PC-3 (cell line): ENCODE results near the gene TSPAN9. TPM values are rescaled to one million over a fixed set of nuclear protein-coding genes. Genes with fewer than 3 reads are reported as not detected.

Source experiments
- ATAC-seq: fragments of 200-7000 bp; cut with Tn5 transposase; 2 replicates; pipeline ENCODE4 v1.9.1; 2020; ENCODE audit warnings: mild to moderate bottlenecking, moderate library complexity
- Bru-seq: library from RNA; stranded (reverse); fragments of 400-500 nt; gene quantifications from one replicate; lab custom pipeline; 2021; lab: Mats Ljungman, UMichigan
- BruChase-seq, 2 experiments: library from RNA; stranded (reverse); fragments of 400-500 nt; gene quantifications; one replicate each; lab custom pipeline; 2021; lab: Mats Ljungman, UMichigan
- BruUV-seq: library from RNA; stranded (reverse); fragments of 400-500 nt; replicated peaks from 2 replicates; lab custom pipeline; 2021; lab: Mats Ljungman, UMichigan
- CTCF ChIA-PET: fragments of 300-600 bp; sonication (Branson Sonifier 250); formaldehyde crosslinking; loops from one replicate; lab custom pipeline; 2022; ENCODE audit warnings: antibody characterized with exemption; lab: Charles Lee
- POLR2A ChIA-PET: fragments of 300-600 bp; sonication (Branson Sonifier 250); formaldehyde crosslinking; loops from one replicate; lab custom pipeline; 2022; ENCODE audit warnings: antibody characterized with exemption; ENCODE audit not compliant: unreplicated experiment; lab: Charles Lee
- DNase-seq: peaks from one replicate; pipeline ENCODE4 v3.0.0-alpha.2; 2015
- H2AFZ ChIP-seq: fragments of 300-600 bp; sonication (generic); 2 replicates; pipeline ENCODE4 v1.6.0; 2016; ENCODE audit warnings: antibody characterized with exemption, low read length
- H3F3A ChIP-seq: fragments of 300-600 bp; sonication (generic); one replicate; pipeline ENCODE4 v1.6.0; 2017; ENCODE audit warnings: antibody characterized with exemption, low read length, control low read depth, mild to moderate bottlenecking; ENCODE audit not compliant: unreplicated experiment
- H3K27ac ChIP-seq: fragments of 300-600 bp; sonication (generic); 2 replicates; pipeline ENCODE4 v1.5.1; 2016; ENCODE audit warnings: mild to moderate bottlenecking, low read length
- H3K27me3 ChIP-seq: fragments of 300-600 bp; sonication (generic); 2 replicates; pipeline ENCODE4 v1.6.1; 2016; ENCODE audit warnings: low read length, mixed read lengths
- H3K36me3 ChIP-seq: fragments of 300-600 bp; sonication (generic); 2 replicates; pipeline ENCODE4 v1.6.1; 2016; ENCODE audit warnings: low read depth, mixed run types, low read length, mixed read lengths
- H3K4me1 ChIP-seq: fragments of 300-600 bp; sonication (generic); 2 replicates; pipeline ENCODE4 v1.5.1; 2016; ENCODE audit warnings: low read length; ENCODE audit not compliant: insufficient read depth
- H3K4me2 ChIP-seq: fragments of 300-600 bp; sonication (generic); 2 replicates; pipeline ENCODE4 v1.6.0; 2016; ENCODE audit warnings: low read length
- H3K4me3 ChIP-seq: fragments of 300-600 bp; sonication (generic); 2 replicates; pipeline ENCODE4 v1.5.1; 2016; ENCODE audit warnings: mild to moderate bottlenecking, low read length, mixed read lengths
- H3K79me2 ChIP-seq: fragments of 300-600 bp; sonication (generic); 2 replicates; pipeline ENCODE4 v1.6.1; 2017; ENCODE audit warnings: low read length, mixed read lengths
- H3K9ac ChIP-seq: fragments of 300-600 bp; sonication (generic); 2 replicates; pipeline ENCODE4 v1.6.0; 2016; ENCODE audit warnings: mild to moderate bottlenecking, low read length
- H3K9me2 ChIP-seq: fragments of 300-600 bp; sonication (generic); replicated peaks from 2 replicates; pipeline ENCODE4 v1.6.1; 2016; ENCODE audit warnings: mixed run types, low read length, mixed read lengths
- H3K9me3 ChIP-seq: fragments of 300-600 bp; sonication (generic); 2 replicates; pipeline ENCODE4 v1.6.1; 2016; ENCODE audit warnings: low read length, mixed read lengths
- H4K20me1 ChIP-seq: fragments of 300-600 bp; sonication (generic); 2 replicates; pipeline ENCODE4 v1.6.1; 2016; ENCODE audit warnings: low read length, mixed read lengths
- EZH2 ChIP-seq: fragments of 300-600 bp; sonication (generic); IDR thresholded peaks from one replicate; pipeline ENCODE4 v1.6.1; 2017; ENCODE audit warnings: antibody characterized with exemption, mild to moderate bottlenecking, low read length; ENCODE audit not compliant: unreplicated experiment
- EZH2phosphoT487 ChIP-seq: fragments of 300-600 bp; sonication (generic); IDR thresholded peaks from 2 replicates; pipeline ENCODE4 v1.6.1; 2018; ENCODE audit warnings: mild to moderate bottlenecking, antibody characterized with exemption, low read length, borderline replicate concordance
- intact Hi-C: fragments of 100-400 bp; cut with micrococcal nuclease; formaldehyde crosslinking; loops from 2 replicates; pipeline ENCODE4 v1.9.0; 2023
- long read RNA-seq: library from polyadenylated mRNA; unstranded; transcript quantifications from one replicate; pipeline ENCODE4 v2.0.0, GENCODE V29; 2021; ENCODE audit not compliant: unreplicated experiment
- total RNA-seq: library from RNA; depleted of rRNA; stranded (reverse); fragments of >200 nt; gene quantifications from 2 replicates; pipeline ENCODE4 v1.2.3, GENCODE V29; 2014; rRNA removed
- TF ChIP-seq, protein P1 (sequence below): fragments of 300-600 bp; sonication (generic); conservative IDR thresholded peaks from 2 replicates; pipeline ENCODE4 v1.5.1; 2017; ENCODE audit warnings: antibody characterized with exemption, low read depth, mild to moderate bottlenecking, low read length

The TSPAN9 gene, protein sequence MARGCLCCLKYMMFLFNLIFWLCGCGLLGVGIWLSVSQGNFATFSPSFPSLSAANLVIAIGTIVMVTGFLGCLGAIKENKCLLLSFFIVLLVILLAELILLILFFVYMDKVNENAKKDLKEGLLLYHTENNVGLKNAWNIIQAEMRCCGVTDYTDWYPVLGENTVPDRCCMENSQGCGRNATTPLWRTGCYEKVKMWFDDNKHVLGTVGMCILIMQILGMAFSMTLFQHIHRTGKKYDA
- total RNA-seq: 5.1 and 6.2 TPM in 2 replicates
- Bru-seq, nascent RNA: percentile 41 among the genes with signal in this experiment
- BruChase-seq, experiment 1, labeled RNA remaining after a 6-hour chase: percentile 39 among the genes with signal in this experiment
- BruChase-seq, experiment 2, labeled RNA remaining after a 2-hour chase: percentile 43 among the genes with signal in this experiment
- long read RNA-seq, full-length matches to known transcripts: 3 of 8 reads
- long read RNA-seq, partial matches to known transcripts: 0 of 8 reads
- long read RNA-seq, other reads (novel, unspliced or antisense): 5 of 8 reads

DNA sequence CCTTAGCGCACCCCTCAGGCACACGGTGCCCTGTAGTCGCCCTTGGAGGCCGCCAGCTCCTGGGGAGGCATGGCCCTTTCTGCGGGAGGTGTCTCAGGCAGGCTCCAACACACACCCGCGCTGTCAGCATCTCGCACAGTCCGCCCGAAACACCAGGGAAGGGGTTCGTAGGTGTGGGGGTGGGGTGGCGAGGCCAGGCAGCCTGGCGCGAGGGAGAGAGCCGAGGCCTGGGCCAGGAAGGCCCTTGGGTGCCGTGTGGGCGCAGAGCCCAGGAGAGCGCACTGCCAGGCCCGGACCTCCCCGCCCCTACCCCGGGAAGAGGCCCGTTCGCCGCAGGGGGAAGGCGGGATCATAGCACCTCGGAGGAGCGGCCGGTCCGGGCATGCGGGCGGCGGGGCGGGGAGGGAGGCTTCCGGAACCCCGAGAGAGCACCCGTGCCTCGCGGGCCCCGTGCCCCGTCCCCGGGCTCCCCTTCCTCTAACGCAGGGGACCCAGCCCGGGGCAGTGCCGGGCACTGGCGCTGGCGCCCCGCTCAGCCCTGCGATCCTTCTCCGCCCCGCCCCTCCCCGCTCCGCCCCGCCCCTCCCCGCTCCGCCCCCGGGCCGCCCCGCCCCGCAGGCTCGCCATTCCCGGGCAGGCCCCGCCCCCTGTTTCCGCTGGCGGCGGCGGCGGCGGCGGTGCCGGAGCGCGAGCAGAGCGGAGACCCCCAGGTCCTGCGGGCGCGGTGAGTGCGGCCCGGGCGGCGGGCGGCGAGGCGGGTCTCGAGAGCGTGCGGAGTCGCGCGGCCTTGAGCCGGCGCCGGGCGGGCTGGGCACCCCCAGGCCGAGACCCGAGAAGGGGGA, at the start of gene TSPAN9:
Gene TSPAN9, plus strand, starts transcription at position 650 of the 842 bp plus-strand sequence. CDS start 123,815 bp downstream, outside the sequence.
- Histone ChIP-seq H3K27ac (no peak within 1 kb of the TSS), H3K36me3 (no peaks in the 10 kb centered on the region), H3K9me3 (no peaks in the 10 kb centered on the region), H4K20me1 (no peaks in the 10 kb centered on the region), H3F3A (no peaks in the 10 kb centered on the region), H3K4me3 (peak within 1 kb of the TSS; percentile 75), H3K4me2 (peak within 1 kb of the TSS; percentile 98), H3K79me2 (no peaks in the 10 kb centered on the region), H3K27me3 (no peaks in the 10 kb centered on the region), H3K4me1 (peaks cover 9% of the 10 kb centered on the region), H3K9me2 (no peaks in the 10 kb centered on the region), H3K9ac (peak within 1 kb of the TSS; percentile 69), H2AFZ (peak within 1 kb of the TSS; percentile 91)
- DNase-seq: peak; percentile 52
- no TSS peak for BruUV-seq
- TF ChIP-seq, protein P1, sequence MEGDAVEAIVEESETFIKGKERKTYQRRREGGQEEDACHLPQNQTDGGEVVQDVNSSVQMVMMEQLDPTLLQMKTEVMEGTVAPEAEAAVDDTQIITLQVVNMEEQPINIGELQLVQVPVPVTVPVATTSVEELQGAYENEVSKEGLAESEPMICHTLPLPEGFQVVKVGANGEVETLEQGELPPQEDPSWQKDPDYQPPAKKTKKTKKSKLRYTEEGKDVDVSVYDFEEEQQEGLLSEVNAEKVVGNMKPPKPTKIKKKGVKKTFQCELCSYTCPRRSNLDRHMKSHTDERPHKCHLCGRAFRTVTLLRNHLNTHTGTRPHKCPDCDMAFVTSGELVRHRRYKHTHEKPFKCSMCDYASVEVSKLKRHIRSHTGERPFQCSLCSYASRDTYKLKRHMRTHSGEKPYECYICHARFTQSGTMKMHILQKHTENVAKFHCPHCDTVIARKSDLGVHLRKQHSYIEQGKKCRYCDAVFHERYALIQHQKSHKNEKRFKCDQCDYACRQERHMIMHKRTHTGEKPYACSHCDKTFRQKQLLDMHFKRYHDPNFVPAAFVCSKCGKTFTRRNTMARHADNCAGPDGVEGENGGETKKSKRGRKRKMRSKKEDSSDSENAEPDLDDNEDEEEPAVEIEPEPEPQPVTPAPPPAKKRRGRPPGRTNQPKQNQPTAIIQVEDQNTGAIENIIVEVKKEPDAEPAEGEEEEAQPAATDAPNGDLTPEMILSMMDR: no peak
- TF ChIP-seq EZH2phosphoT487 (no peak), EZH2 (no peak)
- POLR2A ChIA-PET: no interaction called here
- intact Hi-C loops: no loop called here
- CTCF ChIA-PET: no interaction called here
- peak; percentile 83 for ATAC-seq

DNA sequence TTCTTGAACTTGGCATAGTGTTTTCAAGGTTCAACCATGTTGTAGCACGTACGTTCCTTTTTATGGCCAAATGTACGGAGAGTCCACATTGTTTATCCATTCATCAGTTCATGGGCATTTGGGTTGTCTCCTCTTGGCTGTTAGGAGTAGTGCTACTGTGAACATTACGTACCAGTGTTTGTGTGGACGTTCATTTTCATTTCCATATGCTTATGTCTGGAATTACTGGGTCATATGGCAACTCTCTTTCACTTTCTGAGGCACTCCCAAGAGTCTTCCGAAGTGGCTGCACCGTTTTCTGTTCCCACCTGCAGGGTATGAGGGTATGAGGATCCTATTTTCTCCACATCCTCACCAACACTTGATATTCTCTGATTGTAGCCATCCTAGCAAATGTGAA, 49.1 kb upstream of the TSPAN9 start:
- intact Hi-C loops: no loop called here
- ATAC-seq (no peak), DNase-seq (no peak)
- POLR2A ChIA-PET: no interaction called here
- Histone ChIP-seq H3K4me3 (no peak overlapping the region), H3K27ac (no peak overlapping the region), H3K9ac (no peak overlapping the region), H3K4me2 (no peak overlapping the region), H3F3A (no peaks in the 10 kb centered on the region), H3K27me3 (no peaks in the 10 kb centered on the region), H3K9me3 (no peaks in the 10 kb centered on the region), H3K9me2 (no peaks in the 10 kb centered on the region), H4K20me1 (no peaks in the 10 kb centered on the region), H3K79me2 (no peaks in the 10 kb centered on the region), H3K36me3 (no peaks in the 10 kb centered on the region), H3K4me1 (no peaks in the 10 kb centered on the region), H2AFZ (no peak overlapping the region)
- no TSS peak for BruUV-seq
- TF ChIP-seq, protein P1: no peak
- no peak for TF ChIP-seq EZH2phosphoT487
- no peak for TF ChIP-seq EZH2
- CTCF ChIA-PET: no interaction called here
